Activated T-cell treated with anti-CD3 and anti-CD28 coated beads, Interleukin-2, amount 50 U/mL, for 72 hours (primary cell): ENCODE measurements around the gene ANKK1. TPM values are rescaled to one million over a fixed set of nuclear protein-coding genes. Genes with fewer than 3 reads are reported as not detected.

ENCODE experiments used
- ATAC-seq, 2 donors: fragments of 150-1000 bp; cut with Tn5 transposase; replicated peaks in 1 of 2; 2 replicates each; pipeline ENCODE4 v1.10.0; 2021; ENCODE audit warnings: moderate library complexity in 2 of 2, mild to moderate bottlenecking in 1 of 2
- DNase-seq, 2 donors: peaks; one replicate each; pipeline ENCODE4 v3.0.0; 2021 to 2022; ENCODE audit warnings: mixed read lengths in 1 of 2
- H3K27ac Mint-ChIP-seq: one replicate; pipeline ENCODE4 v1.8.0; 2022; ENCODE audit warnings: mild to moderate bottlenecking, moderate library complexity, mixed read lengths
- H3K27me3 Mint-ChIP-seq: one replicate; pipeline ENCODE4 v1.8.0; 2022; ENCODE audit warnings: low read depth, mixed read lengths
- H3K36me3 Mint-ChIP-seq, 2 donors: one replicate each; pipeline ENCODE4 v1.8.0; 2022; ENCODE audit warnings: mixed read lengths in 2 of 2, mild to moderate bottlenecking in 1 of 2; ENCODE audit not compliant: insufficient read depth in 2 of 2
- H3K4me1 Mint-ChIP-seq: one replicate; pipeline ENCODE4 v1.8.0; 2022; ENCODE audit warnings: low read depth, mixed read lengths
- H3K4me3 Mint-ChIP-seq, 2 donors: one replicate each; pipeline ENCODE4 v1.8.0; 2022; ENCODE audit warnings: mild to moderate bottlenecking in 2 of 2, mixed read lengths in 2 of 2, moderate library complexity in 2 of 2
- H3K9me3 Mint-ChIP-seq, 2 donors: one replicate each; pipeline ENCODE4 v1.8.0; 2022; ENCODE audit warnings: mixed read lengths in 2 of 2
- total RNA-seq, 2 donors: library from RNA; stranded (reverse); gene quantifications; one replicate each; pipeline ENCODE4 v1.2.3, GENCODE V29; 2022

ANKK1 gene
- total RNA-seq, 2 donors from 2014 or later = 0.12 to 0.79 TPM

DNA sequence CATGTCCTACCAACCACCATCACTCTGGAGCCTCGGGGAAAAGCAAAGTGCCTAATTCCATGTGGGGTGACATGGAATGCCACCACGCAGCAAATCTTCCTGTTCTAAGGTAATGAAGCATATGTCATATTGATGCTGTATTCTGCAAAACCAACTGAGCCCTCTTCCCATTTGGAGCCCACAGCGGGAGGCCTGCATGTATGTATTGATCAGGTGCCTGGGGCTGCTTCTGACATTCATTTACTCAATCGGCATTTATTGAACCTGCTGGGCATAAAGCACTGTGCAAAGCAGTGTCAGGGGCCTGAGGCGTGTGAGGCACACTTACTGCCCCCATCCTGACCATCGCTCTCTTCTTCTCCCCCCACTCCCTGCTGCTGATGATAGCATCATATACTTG is 39.1 kb downstream of the ANKK1 start:
- no peaks in the 10 kb centered on the region for H3K9me3 Mint-ChIP-seq
- no peaks in the 10 kb centered on the region for H3K4me1 Mint-ChIP-seq
- H3K27ac Mint-ChIP-seq = no peak overlapping the region
- H3K36me3 Mint-ChIP-seq = no peaks in the 10 kb centered on the region
- no peak for ATAC-seq
- no peak for DNase-seq
- no peaks in the 10 kb centered on the region for H3K27me3 Mint-ChIP-seq
- no peak overlapping the region for H3K4me3 Mint-ChIP-seq

DNA sequence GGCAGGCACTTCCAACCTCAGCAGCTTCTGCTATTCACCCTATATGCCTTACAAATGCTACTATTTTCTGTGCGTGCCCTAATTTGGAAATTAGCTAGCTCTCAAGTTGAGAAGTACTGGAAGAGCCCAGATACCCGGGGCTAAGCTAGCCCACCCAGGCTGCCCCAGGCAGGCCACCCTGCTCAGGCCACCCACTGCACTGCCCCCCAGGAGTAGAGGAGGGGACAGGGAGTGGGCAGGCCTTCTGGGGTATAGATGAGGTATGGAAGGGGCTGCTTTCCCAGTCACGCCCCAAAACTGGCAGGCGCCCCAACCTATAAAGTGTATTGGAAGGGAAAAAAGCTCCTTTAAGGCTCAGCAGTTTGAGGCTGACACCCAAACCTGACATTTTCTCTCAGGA is 44.2 kb downstream of the ANKK1 start:
- Mint-ChIP-seq H3K27me3 (peaks cover 6% of the 10 kb centered on the region), H3K4me3 (no peak overlapping the region), H3K36me3 (no peaks in the 10 kb centered on the region), H3K9me3 (no peaks in the 10 kb centered on the region), H3K27ac (no peak overlapping the region), H3K4me1 (no peaks in the 10 kb centered on the region)
- no peak for DNase-seq
- no peak for ATAC-seq

- H3K27ac Mint-ChIP-seq = no peak overlapping the region
- no peaks in the 10 kb centered on the region for H3K9me3 Mint-ChIP-seq
- H3K4me1 Mint-ChIP-seq = no peaks in the 10 kb centered on the region
- H3K27me3 Mint-ChIP-seq = peaks cover 8% of the 10 kb centered on the region
- no peak overlapping the region for H3K4me3 Mint-ChIP-seq
- no peak for ATAC-seq
- no peak for DNase-seq
- H3K36me3 Mint-ChIP-seq = no peaks in the 10 kb centered on the region
These were observed 47.8 kb downstream of the ANKK1 start for GRCh38 chr11:113435190-113435968.

- Mint-ChIP-seq H3K4me3 (no peak overlapping the region), H3K36me3 (no peaks in the 10 kb centered on the region), H3K4me1 (no peaks in the 10 kb centered on the region), H3K9me3 (no peaks in the 10 kb centered on the region), H3K27me3 (peaks cover 14% of the 10 kb centered on the region), H3K27ac (no peak overlapping the region)
- ATAC-seq (no peak), DNase-seq (no peak)
These were observed 49.2 kb downstream of the ANKK1 start for GRCh38 chr11:113436672-113437252.

DNA sequence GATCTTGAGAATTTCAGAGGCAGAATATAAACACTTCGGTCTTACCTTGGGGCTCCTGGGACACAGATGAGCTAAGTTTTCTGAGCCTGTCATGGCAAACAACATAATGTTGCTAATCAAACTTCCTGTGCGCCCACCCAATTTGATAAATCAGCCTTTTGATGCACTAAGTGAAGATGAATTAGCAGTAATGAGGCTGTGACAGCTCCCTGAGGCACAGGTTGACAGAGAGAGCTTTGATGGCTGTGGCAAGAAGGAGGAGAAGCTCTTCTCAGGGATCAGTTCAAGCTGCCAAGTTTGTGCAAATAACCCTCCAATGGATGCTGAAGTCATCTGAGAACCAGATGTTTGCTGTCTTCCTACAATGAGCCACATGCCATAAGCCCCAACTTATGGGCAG is 53.2 kb downstream of the ANKK1 start:
- Mint-ChIP-seq H3K27ac (no peak overlapping the region), H3K4me1 (no peaks in the 10 kb centered on the region), H3K9me3 (no peaks in the 10 kb centered on the region), H3K27me3 (peaks cover 26% of the 10 kb centered on the region), H3K36me3 (no peaks in the 10 kb centered on the region), H3K4me3 (no peak overlapping the region)
- no peak for DNase-seq
- no peak for ATAC-seq

- H3K36me3 Mint-ChIP-seq = no peaks in the 10 kb centered on the region
- peaks cover 34% of the 10 kb centered on the region for H3K27me3 Mint-ChIP-seq
- DNase-seq (no peak), ATAC-seq (no peak)
- H3K9me3 Mint-ChIP-seq = no peaks in the 10 kb centered on the region
- no peak overlapping the region for H3K4me3 Mint-ChIP-seq
- H3K4me1 Mint-ChIP-seq = peaks cover 5% of the 10 kb centered on the region
- H3K27ac Mint-ChIP-seq = no peak overlapping the region
These were observed 57.0 kb downstream of the ANKK1 start for GRCh38 chr11:113444502-113445123.

DNA sequence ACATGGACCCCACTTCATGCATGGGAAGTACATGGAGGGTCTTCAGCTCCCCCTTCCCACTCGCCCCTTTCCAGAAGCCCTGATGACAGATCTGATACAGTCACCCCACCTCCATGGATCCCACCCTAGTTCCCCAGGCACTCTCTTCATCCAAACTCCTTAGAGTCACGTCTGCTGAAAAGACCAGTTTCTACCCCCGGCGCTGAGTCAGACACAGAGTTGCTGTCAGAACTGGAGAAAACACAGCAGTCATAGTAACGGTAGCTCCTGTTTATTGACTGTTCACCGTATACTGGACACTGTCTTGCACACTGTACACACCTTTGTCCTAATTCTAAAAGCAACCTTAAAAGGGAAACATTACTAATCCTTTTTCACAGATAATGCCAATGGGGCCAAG is 58.5 kb downstream of the ANKK1 start:
- Mint-ChIP-seq H3K9me3 (no peaks in the 10 kb centered on the region), H3K27me3 (peaks cover 25% of the 10 kb centered on the region), H3K4me1 (peaks cover 5% of the 10 kb centered on the region), H3K36me3 (no peaks in the 10 kb centered on the region), H3K27ac (no peak overlapping the region), H3K4me3 (peak overlapping the region in 1 of 2 donors; percentile 15)
- DNase-seq (peak; percentile 12 to 45), ATAC-seq (peak; percentile 50 to 92)

DNA sequence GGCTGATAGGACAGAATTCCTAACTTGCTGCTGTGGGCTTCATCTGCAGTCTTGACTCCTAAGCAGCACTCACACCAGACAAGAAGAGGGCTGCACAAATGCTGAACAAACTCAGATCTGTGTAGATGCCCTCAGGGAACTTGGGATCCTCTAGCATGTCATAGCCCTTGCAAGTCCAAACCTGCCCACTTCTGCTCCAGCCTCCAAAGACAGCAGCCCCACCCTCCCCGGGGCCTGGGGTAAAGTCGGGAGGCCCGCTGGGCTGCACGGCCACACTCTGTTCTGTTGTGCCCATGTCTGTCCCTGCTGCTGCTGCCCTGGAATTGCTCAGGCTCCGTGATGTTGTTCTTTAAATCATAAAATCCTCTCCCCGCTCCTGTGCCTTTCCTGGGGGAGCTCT is 59.4 kb downstream of the ANKK1 start:
- Mint-ChIP-seq H3K9me3 (no peaks in the 10 kb centered on the region), H3K4me1 (peaks cover 5% of the 10 kb centered on the region), H3K27ac (no peak overlapping the region), H3K27me3 (peaks cover 25% of the 10 kb centered on the region), H3K4me3 (no peak overlapping the region), H3K36me3 (no peaks in the 10 kb centered on the region)
- DNase-seq (no peak), ATAC-seq (no peak)

DNA sequence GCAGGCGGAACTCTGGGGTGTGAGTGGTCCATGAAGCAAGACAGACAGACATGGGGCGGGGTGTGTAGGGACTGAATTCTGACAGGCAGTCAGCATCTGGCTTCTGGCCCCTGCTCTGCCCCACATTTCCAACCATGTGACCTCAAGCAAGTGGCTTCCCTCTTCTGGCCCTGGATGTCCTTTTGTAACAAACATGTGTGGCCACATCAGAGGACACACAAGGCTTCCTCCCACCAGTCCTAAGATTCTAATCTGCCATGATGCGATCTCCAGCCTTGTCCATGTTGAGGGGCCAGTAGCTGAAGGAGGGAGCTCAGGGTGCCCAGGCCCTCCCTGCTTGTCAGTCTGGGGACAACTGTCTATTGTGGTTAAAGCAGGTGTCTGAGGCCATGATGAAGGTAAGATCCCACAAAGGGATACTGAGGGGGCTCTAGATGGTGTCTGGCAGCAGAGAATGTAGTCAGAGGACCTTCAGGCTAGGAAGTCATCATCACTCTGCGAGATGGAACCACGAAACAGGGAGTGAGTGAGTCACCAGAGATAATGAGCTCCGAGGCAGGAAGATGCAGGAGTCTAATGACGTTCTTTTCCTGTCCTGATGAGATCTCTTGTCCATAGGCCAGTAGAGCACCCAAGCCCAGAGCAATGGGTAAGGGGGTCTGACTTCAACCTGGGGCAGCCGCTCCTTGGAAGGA is 60.2 kb downstream of the ANKK1 start:
- Mint-ChIP-seq H3K36me3 (no peaks in the 10 kb centered on the region), H3K4me1 (peaks cover 5% of the 10 kb centered on the region), H3K27ac (no peak overlapping the region), H3K4me3 (no peak overlapping the region), H3K9me3 (no peaks in the 10 kb centered on the region), H3K27me3 (peaks cover 17% of the 10 kb centered on the region)
- DNase-seq = no peak
- ATAC-seq = peak; percentile 47 to 56

GRCh38 chr11:113448316-113448677 is 60.7 kb downstream of the ANKK1 start:
- H3K4me1 Mint-ChIP-seq = peaks cover 5% of the 10 kb centered on the region
- H3K36me3 Mint-ChIP-seq = no peaks in the 10 kb centered on the region
- ATAC-seq (no peak), DNase-seq (no peak)
- no peak overlapping the region for H3K27ac Mint-ChIP-seq
- H3K27me3 Mint-ChIP-seq = peaks cover 12% of the 10 kb centered on the region
- H3K9me3 Mint-ChIP-seq = no peaks in the 10 kb centered on the region
- H3K4me3 Mint-ChIP-seq = no peak overlapping the region

DNA sequence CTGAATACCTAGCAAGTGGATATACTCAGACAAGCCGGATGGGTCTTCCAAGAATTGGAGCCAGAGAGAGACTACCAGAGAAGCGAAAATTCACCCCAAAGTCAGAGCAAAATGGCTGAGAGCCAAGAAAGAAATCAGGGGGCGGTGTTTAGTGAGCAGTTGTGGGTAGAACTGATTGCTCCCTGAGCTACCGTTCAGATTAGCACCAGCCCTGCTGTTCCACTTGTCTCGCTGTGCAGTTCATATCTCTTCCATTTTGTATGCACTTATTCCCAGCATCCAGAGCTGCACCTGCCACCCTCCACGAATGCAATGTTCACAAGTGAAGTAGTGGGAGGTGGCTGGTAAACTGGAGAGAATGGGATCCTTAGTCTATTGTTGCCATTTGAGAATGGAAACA is 62.2 kb downstream of the ANKK1 start:
- H3K27ac Mint-ChIP-seq = no peak overlapping the region
- peaks cover 8% of the 10 kb centered on the region for H3K27me3 Mint-ChIP-seq
- H3K4me3 Mint-ChIP-seq = no peak overlapping the region
- ATAC-seq (no peak), DNase-seq (no peak)
- H3K4me1 Mint-ChIP-seq = peaks cover 5% of the 10 kb centered on the region
- no peaks in the 10 kb centered on the region for H3K36me3 Mint-ChIP-seq
- no peaks in the 10 kb centered on the region for H3K9me3 Mint-ChIP-seq
